BJ (cell line): ENCODE results near the gene IQGAP1. TPM values are rescaled to one million over a fixed set of nuclear protein-coding genes. Genes with fewer than 3 reads are reported as not detected.
"Not testable (repeated sequence)": the region's sequence is repeated elsewhere in the genome, so short reads cannot be mapped to it uniquely, and the experiment has no call there.

ENCODE experiments used
- CTCF ChIA-PET: fragments of 350-600 bp; formaldehyde crosslinking; extraction: SDS; loops from one replicate; lab custom pipeline; 2021; ENCODE audit warnings: antibody characterized with exemption, inconsistent platforms; lab: Yijun Ruan, JAX
- POLR2A ChIA-PET: fragments of 300-600 bp; sonication (Branson Sonifier 250); formaldehyde crosslinking; extraction: SDS; loops from one replicate; lab custom pipeline; 2021; ENCODE audit warnings: antibody characterized with exemption; lab: Charles Lee
- DNase-seq: peaks from one replicate; pipeline ENCODE4 v3.0.0-alpha.2; 2011; ENCODE audit warnings: low read depth
- H3K27me3 ChIP-seq: 2 replicates; pipeline ENCODE4 v1.6.0; 2011; ENCODE audit warnings: low read length; ENCODE audit not compliant: control insufficient read depth, insufficient read depth
- H3K36me3 ChIP-seq: 2 replicates; pipeline ENCODE4 v1.5.1; 2011; ENCODE audit warnings: low read length; ENCODE audit not compliant: control insufficient read depth, insufficient read depth
- H3K4me3 ChIP-seq: 2 replicates; pipeline ENCODE4 v1.5.1; 2011; ENCODE audit warnings: low read depth, mild to moderate bottlenecking, control low read depth, low read length
- polyA plus RNA-seq: library from polyadenylated mRNA; depleted of rRNA; stranded (reverse); fragments of >200 nt; gene quantifications from 2 replicates; pipeline ENCODE4 v1.2.3, GENCODE V29; 2011
- TF ChIP-seq, protein P1 (sequence below): IDR thresholded peaks from 2 replicates; pipeline ENCODE4 v1.5.1; 2011; ENCODE audit warnings: low read depth, mild to moderate bottlenecking, control low read depth, inconsistent platforms, low read length, moderate library complexity; ENCODE audit not compliant: insufficient read depth

IQGAP1 gene
- polyA plus RNA-seq, 1 experiment, result 88.7 TPM

DNA sequence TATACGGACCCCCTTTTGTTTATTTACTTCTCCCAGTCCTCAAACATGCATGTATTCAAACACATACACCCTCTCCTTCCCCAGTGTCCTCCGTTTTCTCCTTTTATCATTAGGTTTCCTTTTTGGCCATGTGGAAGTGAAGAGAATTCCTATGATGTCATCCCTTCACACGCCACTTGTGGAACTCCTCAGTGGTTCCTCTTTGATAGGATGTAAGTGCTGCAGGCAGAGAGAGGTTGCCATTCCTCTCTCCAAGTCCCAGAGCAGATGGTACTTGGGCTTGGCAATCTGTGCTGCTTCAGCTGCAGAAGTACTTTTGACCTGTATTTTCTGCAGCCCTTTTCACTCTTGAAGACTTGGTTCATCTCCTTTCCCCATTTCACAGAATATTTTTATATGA is 108.7 kb downstream of the IQGAP1 start:
- no peak overlapping the region for H3K4me3 ChIP-seq
- TF ChIP-seq, protein P1, sequence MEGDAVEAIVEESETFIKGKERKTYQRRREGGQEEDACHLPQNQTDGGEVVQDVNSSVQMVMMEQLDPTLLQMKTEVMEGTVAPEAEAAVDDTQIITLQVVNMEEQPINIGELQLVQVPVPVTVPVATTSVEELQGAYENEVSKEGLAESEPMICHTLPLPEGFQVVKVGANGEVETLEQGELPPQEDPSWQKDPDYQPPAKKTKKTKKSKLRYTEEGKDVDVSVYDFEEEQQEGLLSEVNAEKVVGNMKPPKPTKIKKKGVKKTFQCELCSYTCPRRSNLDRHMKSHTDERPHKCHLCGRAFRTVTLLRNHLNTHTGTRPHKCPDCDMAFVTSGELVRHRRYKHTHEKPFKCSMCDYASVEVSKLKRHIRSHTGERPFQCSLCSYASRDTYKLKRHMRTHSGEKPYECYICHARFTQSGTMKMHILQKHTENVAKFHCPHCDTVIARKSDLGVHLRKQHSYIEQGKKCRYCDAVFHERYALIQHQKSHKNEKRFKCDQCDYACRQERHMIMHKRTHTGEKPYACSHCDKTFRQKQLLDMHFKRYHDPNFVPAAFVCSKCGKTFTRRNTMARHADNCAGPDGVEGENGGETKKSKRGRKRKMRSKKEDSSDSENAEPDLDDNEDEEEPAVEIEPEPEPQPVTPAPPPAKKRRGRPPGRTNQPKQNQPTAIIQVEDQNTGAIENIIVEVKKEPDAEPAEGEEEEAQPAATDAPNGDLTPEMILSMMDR, result no peak
- H3K27me3 ChIP-seq, result no peaks in the 10 kb centered on the region
- no peak for DNase-seq
- peaks cover 19% of the 10 kb centered on the region for H3K36me3 ChIP-seq
- ChIA-PET POLR2A (no interaction called here), CTCF (interaction anchor here (1.1 to 2.5 kb wide), 3 partner anchors 108 to 389 kb away, joined by 3 to 6 read pairs (median 5); no protein-coding TSS in a partner anchor)

DNA sequence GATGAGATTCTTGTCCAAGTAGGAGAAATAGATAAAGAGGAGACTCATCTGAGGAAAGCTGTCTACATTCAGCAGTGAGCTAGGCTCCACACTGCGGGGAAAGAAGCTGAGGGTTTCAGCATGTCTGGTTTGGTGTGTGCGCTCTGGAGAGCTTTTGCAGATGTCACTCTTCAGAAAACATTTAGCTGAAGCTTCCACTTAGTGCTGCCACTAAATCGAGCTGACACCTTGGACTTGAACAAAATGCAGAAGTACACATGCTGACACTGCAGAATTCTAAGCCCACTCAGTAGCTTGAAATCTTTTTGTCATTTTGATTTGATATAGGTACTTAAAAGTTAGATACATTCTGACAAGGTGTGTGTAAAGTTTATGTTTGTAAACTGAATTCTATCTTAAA is 109.3 kb downstream of the IQGAP1 start:
- no peak for DNase-seq
- TF ChIP-seq, protein P1, result no peak
- no peaks in the 10 kb centered on the region for H3K27me3 ChIP-seq
- H3K36me3 ChIP-seq, result peaks cover 19% of the 10 kb centered on the region
- ChIA-PET POLR2A (no interaction called here), CTCF (interaction anchor here (1.1 to 2.5 kb wide), 3 partner anchors 107 to 388 kb away, joined by 3 to 6 read pairs (median 5); no protein-coding TSS in a partner anchor)
- H3K4me3 ChIP-seq, result no peak overlapping the region

DNA sequence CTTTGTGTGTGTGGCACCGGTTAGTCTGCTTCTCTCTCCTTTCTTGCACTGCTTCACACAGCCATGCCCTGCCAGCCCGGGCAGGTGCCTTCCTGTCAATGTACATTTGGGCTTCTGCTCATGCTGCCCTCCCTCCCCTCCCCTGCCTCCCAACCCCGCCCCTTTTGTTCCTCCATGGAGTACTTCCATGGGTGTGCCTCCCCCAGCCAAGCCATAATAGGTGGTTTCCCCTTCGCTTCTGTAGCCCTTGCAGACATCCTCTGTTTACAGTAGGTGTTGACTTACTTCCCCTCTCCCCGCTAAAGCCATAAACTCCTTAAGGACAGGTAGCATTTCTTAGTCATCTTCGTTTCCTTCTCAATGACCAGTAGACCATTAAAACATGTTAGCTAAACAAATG is 109.9 kb downstream of the IQGAP1 start:
- TF ChIP-seq, protein P1, result no peak
- ChIA-PET CTCF (interaction anchor here (1.1 to 2.5 kb wide), 3 partner anchors 107 to 388 kb away, joined by 3 to 6 read pairs (median 5); no protein-coding TSS in a partner anchor), POLR2A (no interaction called here)
- Histone ChIP-seq H3K27me3 (no peaks in the 10 kb centered on the region), H3K4me3 (no peak overlapping the region), H3K36me3 (peaks cover 17% of the 10 kb centered on the region)
- DNase-seq, result no peak

DNA sequence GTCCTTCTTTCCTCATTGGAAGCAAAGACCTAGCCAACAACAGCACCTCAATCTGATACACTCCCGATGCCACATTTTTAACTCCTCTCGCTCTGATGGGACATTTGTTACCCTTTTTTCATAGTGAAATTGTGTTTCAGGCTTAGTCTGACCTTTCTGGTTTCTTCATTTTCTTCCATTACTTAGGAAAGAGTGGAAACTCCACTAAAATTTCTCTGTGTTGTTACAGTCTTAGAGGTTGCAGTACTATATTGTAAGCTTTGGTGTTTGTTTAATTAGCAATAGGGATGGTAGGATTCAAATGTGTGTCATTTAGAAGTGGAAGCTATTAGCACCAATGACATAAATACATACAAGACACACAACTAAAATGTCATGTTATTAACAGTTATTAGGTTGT is 112.1 kb downstream of the IQGAP1 start:
- H3K36me3 ChIP-seq, result peaks cover 14% of the 10 kb centered on the region
- TF ChIP-seq, protein P1, result no peak
- POLR2A ChIA-PET, result interaction anchor here (0.6 kb wide), 1 partner anchor 126 kb away, joined by 3 read pairs; no protein-coding TSS in a partner anchor

DNA sequence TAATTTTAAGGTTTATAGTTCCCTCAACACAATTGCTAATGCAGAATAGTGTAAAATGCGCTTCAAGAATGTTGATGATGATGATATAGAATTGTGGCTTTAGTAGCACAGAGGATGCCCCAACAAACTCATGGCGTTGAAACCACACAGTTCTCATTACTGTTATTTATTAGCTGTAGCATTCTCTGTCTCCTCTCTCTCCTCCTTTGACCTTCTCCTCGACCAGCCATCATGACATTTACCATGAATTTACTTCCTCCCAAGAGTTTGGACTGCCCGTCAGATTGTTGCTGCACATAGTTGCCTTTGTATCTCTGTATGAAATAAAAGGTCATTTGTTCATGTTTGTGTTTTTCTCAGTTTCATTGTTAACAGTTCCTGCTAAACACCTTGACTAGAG is 113.9 kb downstream of the IQGAP1 start:
- CTCF ChIA-PET, result interaction anchor here (0.6 kb wide), 1 partner anchor 20 kb away, joined by 3 read pairs; no protein-coding TSS in a partner anchor
- H3K36me3 ChIP-seq, result peaks cover 11% of the 10 kb centered on the region; the same call in 1 of the 2 replicates
- POLR2A ChIA-PET, result no interaction called here

More for the DNA sequence above, 112.1 kb downstream of the IQGAP1 start:
- CTCF ChIA-PET, result interaction anchor here (0.6 to 2.4 kb wide), 3 partner anchors 17 to 457 kb away, joined by 3 to 10 read pairs (median 7); no protein-coding TSS in a partner anchor
- Histone ChIP-seq H3K4me3 (no peak overlapping the region), H3K27me3 (no peaks in the 10 kb centered on the region)
- DNase-seq, result no peak

DNA sequence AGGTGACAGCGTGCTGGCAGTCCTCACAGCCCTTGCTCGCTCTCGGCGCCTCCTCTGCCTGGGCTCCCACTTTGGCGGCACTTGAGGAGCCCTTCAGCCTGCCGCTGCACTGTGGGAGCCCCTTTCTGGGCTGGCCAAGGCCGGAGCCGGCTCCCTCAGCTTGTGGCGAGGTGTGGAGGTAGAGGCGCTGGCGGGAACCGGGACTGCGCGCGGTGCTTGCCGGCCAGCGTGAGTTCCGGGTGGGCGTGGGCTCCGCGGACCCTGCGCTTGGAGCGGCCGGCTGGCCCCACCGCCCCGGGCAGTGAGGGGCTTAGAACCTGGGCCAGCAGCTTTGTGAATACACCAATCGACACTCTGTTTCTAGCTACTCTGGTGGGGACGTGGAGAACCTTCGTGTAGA is 122.7 kb downstream of the IQGAP1 start:
- POLR2A ChIA-PET, H3K4me3 ChIP-seq, DNase-seq, H3K27me3 ChIP-seq, H3K36me3 ChIP-seq: not testable (repeated sequence)
- CTCF ChIA-PET, result interaction anchor here (0.9 to 1.6 kb wide), 2 partner anchors 93 to 190 kb away, joined by 3 to 4 read pairs; no protein-coding TSS in a partner anchor

More for the DNA sequence above, 113.9 kb downstream of the IQGAP1 start:
- Histone ChIP-seq H3K27me3 (no peaks in the 10 kb centered on the region), H3K4me3 (no peak overlapping the region)
- DNase-seq, result no peak
- TF ChIP-seq, protein P1, result no peak

DNA sequence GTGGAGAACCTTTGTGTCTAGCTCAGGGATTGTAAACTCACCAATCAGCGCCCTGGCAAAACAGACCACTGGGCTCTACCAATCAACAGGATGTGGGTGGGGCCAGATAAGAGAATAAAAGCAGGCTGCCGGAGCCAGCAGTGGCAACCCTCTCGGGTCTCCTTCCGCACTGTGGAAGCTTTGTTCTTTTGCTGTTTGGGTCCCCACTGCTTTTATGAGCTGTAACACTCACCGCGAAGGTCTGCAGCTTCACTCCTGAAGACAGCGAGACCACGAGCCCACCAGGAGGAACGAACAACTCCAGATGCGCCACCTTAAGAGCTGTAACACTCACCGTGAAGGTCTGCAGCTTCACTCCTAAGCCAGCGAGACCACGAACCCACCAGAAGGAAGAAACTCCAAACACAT is 123.2 kb downstream of the IQGAP1 start:
- POLR2A ChIA-PET, result not testable (repeated sequence)

More for the DNA sequence above, 123.2 kb downstream of the IQGAP1 start:
- H3K36me3 ChIP-seq, DNase-seq, H3K27me3 ChIP-seq, H3K4me3 ChIP-seq: not testable (repeated sequence)
- CTCF ChIA-PET, result interaction anchor here (0.9 to 1.3 kb wide), 2 partner anchors 191 to 375 kb away, joined by 3 to 4 read pairs; no protein-coding TSS in a partner anchor
